Upper lobe of right lung (tissue), 1 donor: ENCODE measurements around the gene CHMP3. TPM values are rescaled to one million over a fixed set of nuclear protein-coding genes. Genes with fewer than 3 reads are reported as not detected.

Source experiments
- ATAC-seq: fragments of 200-7000 bp; cut with Tn5 transposase; one replicate; pipeline ENCODE4 v1.9.1; 2020; ENCODE audit warnings: mild to moderate bottlenecking, moderate library complexity
- DNase-seq: peaks from one replicate; pipeline ENCODE4 v3.0.0-alpha.2; 2020
- H3K27ac ChIP-seq: fragments of 200-600 bp; one replicate; pipeline ENCODE4 v1.8.0; 2022
- H3K27me3 ChIP-seq: fragments of 200-600 bp; one replicate; pipeline ENCODE4 v1.8.0; 2022; ENCODE audit warnings: mild to moderate bottlenecking
- H3K36me3 ChIP-seq: fragments of 200-600 bp; one replicate; pipeline ENCODE4 v1.8.0; 2022
- H3K4me1 ChIP-seq: fragments of 200-600 bp; one replicate; pipeline ENCODE4 v1.8.0; 2022
- H3K4me3 ChIP-seq: fragments of 200-600 bp; one replicate; pipeline ENCODE4 v1.8.0; 2022; ENCODE audit warnings: mild to moderate bottlenecking
- H3K9me3 ChIP-seq: fragments of 200-600 bp; one replicate; pipeline ENCODE4 v1.8.0; 2022
- CTCF ChIP-seq: fragments of 200-600 bp; IDR thresholded peaks from one replicate; pipeline ENCODE4 v1.8.0; 2022; ENCODE audit warnings: antibody characterized with exemption
- intact Hi-C: fragments of 100-400 bp; cut with DNase I; formaldehyde crosslinking; loops from one replicate; pipeline ENCODE4 v1.11.0; 2022
- total RNA-seq: library from RNA; stranded (reverse); fragmentation: NEBNext Ultra II Directional; extraction: Animal tissue kit (Norgen Biotek cat#: 25700); gene quantifications from one replicate; pipeline ENCODE4 v1.2.1, GENCODE V29; 2021
- donor health status: DM: no; HTN: yes; CAD: no; lungs with severe emphysema.

The CHMP3 gene
- total RNA-seq, 1 donor from 2014 or later: 159 TPM

- Histone ChIP-seq H3K4me1 (peaks cover under 1% of the 10 kb centered on the region), H3K9me3 (no peaks in the 10 kb centered on the region), H3K36me3 (peaks cover 97% of the 10 kb centered on the region), H3K27ac (no peak overlapping the region), H3K27me3 (no peaks in the 10 kb centered on the region), H3K4me3 (no peak overlapping the region)
- intact Hi-C loops: no loop called here
- DNase-seq: no peak
- no peak for TF ChIP-seq CTCF
- ATAC-seq: peak; percentile 20
Measured at GRCh38 chr2:86477349-86477748, 85.9 kb downstream of the CHMP3 start.

GRCh38 chr2:86476918-86477317 lies 86.3 kb downstream of the CHMP3 start:
- no peak overlapping the region for H3K27ac ChIP-seq
- H3K27me3 ChIP-seq: no peaks in the 10 kb centered on the region
- peaks cover 97% of the 10 kb centered on the region for H3K36me3 ChIP-seq
- no peak overlapping the region for H3K4me3 ChIP-seq
- ATAC-seq: no peak
- no peaks in the 10 kb centered on the region for H3K4me1 ChIP-seq
- no peaks in the 10 kb centered on the region for H3K9me3 ChIP-seq
- TF ChIP-seq CTCF: no peak
- intact Hi-C loops: no loop called here
- DNase-seq: no peak

- H3K4me1 ChIP-seq: no peaks in the 10 kb centered on the region
- intact Hi-C loops: no loop called here
- no peak for TF ChIP-seq CTCF
Measured at GRCh38 chr2:86476092-86476491, 87.2 kb downstream of the CHMP3 start.

GRCh38 chr2:86471637-86472036 lies 91.6 kb downstream of the CHMP3 start:
- no peak for ATAC-seq
- intact Hi-C loops: no loop called here
- H3K36me3 ChIP-seq: peaks cover 97% of the 10 kb centered on the region

More at GRCh38 chr2:86476092-86476491, 87.2 kb downstream of the CHMP3 start:
- no peak for ATAC-seq
- H3K9me3 ChIP-seq: no peaks in the 10 kb centered on the region
- no peak for DNase-seq
- H3K27me3 ChIP-seq: no peaks in the 10 kb centered on the region
- no peak overlapping the region for H3K4me3 ChIP-seq
- no peak overlapping the region for H3K27ac ChIP-seq
- peaks cover 97% of the 10 kb centered on the region for H3K36me3 ChIP-seq

GRCh38 chr2:86470890-86471289 lies 92.4 kb downstream of the CHMP3 start:
- no peaks in the 10 kb centered on the region for H3K4me1 ChIP-seq
- no peak for TF ChIP-seq CTCF
- ATAC-seq (no peak), DNase-seq (no peak)
- peaks cover 97% of the 10 kb centered on the region for H3K36me3 ChIP-seq
- H3K9me3 ChIP-seq: no peaks in the 10 kb centered on the region
- intact Hi-C loops: no loop called here
- no peaks in the 10 kb centered on the region for H3K27me3 ChIP-seq
- no peak overlapping the region for H3K4me3 ChIP-seq
- H3K27ac ChIP-seq: no peak overlapping the region

More at GRCh38 chr2:86471637-86472036, 91.6 kb downstream of the CHMP3 start:
- no peak overlapping the region for H3K27ac ChIP-seq
- H3K4me1 ChIP-seq: no peaks in the 10 kb centered on the region
- H3K9me3 ChIP-seq: no peaks in the 10 kb centered on the region
- no peak for TF ChIP-seq CTCF
- DNase-seq: no peak
- H3K27me3 ChIP-seq: no peaks in the 10 kb centered on the region
- H3K4me3 ChIP-seq: no peak overlapping the region
